Fibroblast of mammary gland (primary cell): Measurements from ENCODE around the gene IQCH.
"Not testable (repeated sequence)": the region's sequence is repeated elsewhere in the genome, so short reads cannot be mapped to it uniquely, and the experiment has no call there.

Experiments used
- DNase-seq: peaks from one replicate; pipeline ENCODE4 v3.0.0-alpha.2; 2010; ENCODE audit warnings: low read depth
- H3K4me3 ChIP-seq: 2 replicates; pipeline ENCODE4 v1.5.1; 2011; ENCODE audit warnings: low read depth, mild to moderate bottlenecking, low read length, moderate library complexity; ENCODE audit not compliant: control insufficient read depth
- CTCF ChIP-seq: conservative IDR thresholded peaks from 2 replicates; pipeline ENCODE4 v1.5.1; 2011; ENCODE audit warnings: low read depth, low read length, inconsistent platforms; ENCODE audit not compliant: control insufficient read depth, insufficient read depth

Gene IQCH

GRCh38 chr15:67256051-67256450, 1.5 kb downstream of the IQCH start:
- no peak for DNase-seq
- H3K4me3 ChIP-seq, result no peak overlapping the region
- TF ChIP-seq CTCF, result no peak

GRCh38 chr15:67258412-67258811, 3.8 kb downstream of the IQCH start:
- DNase-seq, H3K4me3 ChIP-seq: not testable (repeated sequence)

GRCh38 chr15:67259379-67259778, 4.8 kb downstream of the IQCH start:
- no peak for TF ChIP-seq CTCF
- no peak for DNase-seq
- no peak overlapping the region for H3K4me3 ChIP-seq

- no peak for DNase-seq
- H3K4me3 ChIP-seq, result no peak overlapping the region
- TF ChIP-seq CTCF, result no peak
Measured at GRCh38 chr15:67259806-67260205, 5.2 kb downstream of the IQCH start.

GRCh38 chr15:67266870-67267269, 12.3 kb downstream of the IQCH start:
- no peak overlapping the region for H3K4me3 ChIP-seq
- no peak for DNase-seq
- no peak for TF ChIP-seq CTCF

- TF ChIP-seq CTCF, result no peak
- no peak for DNase-seq
- H3K4me3 ChIP-seq, result no peak overlapping the region
Measured at GRCh38 chr15:67267440-67267839, 12.9 kb downstream of the IQCH start.

GRCh38 chr15:67267951-67268941, 13.7 kb downstream of the IQCH start:
- no peak overlapping the region for H3K4me3 ChIP-seq
- DNase-seq, result no peak
- TF ChIP-seq CTCF, result no peak
